Glomerular endothelial cell (primary cell): ENCODE results near the gene NAA50. TPM values are rescaled to one million over a fixed set of nuclear protein-coding genes. Genes with fewer than 3 reads are reported as not detected.
A peak's percentile ranks its signal among the peaks of the same experiment; 100 is the strongest.

Source experiments
- DNase-seq: peaks from one replicate; pipeline ENCODE4 v3.0.0-alpha.2; 2011; ENCODE audit warnings: low read depth, low spot score; ENCODE audit errors: extremely low read depth
- total RNA-seq: library from RNA; depleted of rRNA; stranded (reverse); fragments of >200 nt; gene quantifications from 2 replicates; pipeline ENCODE4 v1.2.3, GENCODE V29; 2015

Gene NAA50
- total RNA-seq, 1 donor from 2014 or later = 122 TPM

DNA sequence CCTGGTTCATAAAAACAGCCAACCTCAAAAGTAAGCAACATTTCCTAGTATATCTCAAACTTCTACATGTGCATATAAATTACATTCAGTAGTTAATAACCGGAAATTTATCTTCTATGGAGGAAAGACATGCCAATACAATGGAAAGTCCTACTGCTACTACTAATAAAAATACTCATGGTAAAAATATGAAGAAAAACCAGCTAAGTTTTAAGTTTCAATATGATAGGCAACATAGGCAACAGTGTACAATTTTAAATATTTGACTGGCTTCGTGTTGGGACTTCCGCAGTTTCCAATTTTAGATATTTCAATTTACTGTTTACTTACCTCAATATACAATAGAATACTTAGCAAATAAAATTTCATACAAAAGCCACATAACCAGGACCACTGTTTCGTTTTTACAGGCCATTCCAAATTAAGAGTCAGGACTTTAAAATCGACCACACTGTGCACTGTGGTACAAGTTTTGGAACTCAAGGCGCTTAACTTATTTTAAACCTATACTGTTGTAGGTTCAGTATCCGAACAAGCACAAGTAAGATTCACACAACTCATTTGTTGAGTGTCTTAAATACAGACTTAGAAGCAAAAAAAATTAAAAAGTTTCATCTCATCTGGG lies 2.9 kb downstream of the NAA50 start:
- DNase-seq = no peak

- DNase-seq = no peak
Measured at GRCh38 chr3:113741620-113742019, 4.4 kb downstream of the NAA50 start.

- no peak for DNase-seq
Measured at GRCh38 chr3:113741086-113741485, 5.0 kb downstream of the NAA50 start.

- no peak for DNase-seq
Measured at GRCh38 chr3:113736548-113737089, 9.4 kb downstream of the NAA50 start.

DNA sequence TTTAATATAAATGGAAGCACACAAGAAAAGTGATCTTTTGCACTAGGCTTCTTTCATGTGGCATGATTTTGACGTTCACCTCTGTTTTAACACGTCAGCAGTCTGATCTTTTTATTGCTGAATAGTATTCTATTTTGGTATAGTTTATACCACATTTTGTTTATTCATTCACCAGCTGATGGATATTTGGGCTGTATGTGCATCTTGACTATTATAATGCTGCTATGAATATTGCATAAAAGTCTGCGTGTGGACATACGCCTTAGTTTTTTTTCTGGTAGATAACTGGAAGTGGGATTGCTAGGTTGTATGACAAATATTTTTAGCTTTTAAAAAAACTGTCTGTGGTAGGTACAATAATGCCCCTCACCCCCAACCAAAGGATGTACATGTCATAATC lies 14.4 kb downstream of the NAA50 start:
- no peak for DNase-seq

- no peak for DNase-seq
Measured at GRCh38 chr3:113730550-113730949, 15.5 kb downstream of the NAA50 start.

DNA sequence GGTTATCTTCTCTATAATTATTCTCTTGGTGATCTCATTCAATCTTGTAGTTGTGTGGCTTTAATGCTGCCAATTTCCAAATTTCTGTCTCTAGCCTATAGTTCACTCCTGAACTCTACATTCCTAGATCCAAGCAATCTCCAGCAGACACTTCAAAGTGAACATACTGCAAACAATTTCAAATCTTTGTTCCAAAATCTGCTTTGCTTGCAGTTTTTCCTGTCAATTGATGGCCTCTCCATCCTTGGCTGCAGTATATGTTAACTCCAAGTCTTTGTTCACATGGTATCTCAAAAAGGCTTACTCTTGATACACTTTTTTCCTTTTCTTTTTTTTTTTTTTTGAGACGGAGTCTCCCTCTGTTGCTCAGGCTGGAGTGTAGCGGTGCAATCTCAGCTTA lies 17.4 kb downstream of the NAA50 start:
- no peak for DNase-seq

DNA sequence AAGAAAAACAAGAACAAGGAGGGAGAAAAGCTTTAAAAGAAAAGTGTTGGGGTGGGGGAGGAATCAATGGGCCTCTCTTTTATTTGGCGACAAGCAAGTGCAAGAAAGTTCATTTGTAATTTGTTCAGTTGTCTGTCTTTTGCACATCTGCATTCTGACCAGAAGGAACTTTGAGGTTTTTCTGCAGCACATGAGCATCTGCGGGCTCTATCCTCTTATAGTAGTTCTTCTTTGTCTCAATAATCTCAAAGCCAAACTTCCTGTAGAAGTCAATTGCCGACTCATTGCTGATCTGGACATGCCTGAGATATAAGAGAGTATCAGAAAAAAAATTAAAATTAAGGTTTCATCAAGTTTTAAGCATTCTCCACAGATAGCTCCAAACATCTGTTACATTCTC lies 24.4 kb downstream of the NAA50 start:
- DNase-seq = no peak

- no peak for DNase-seq
Measured at GRCh38 chr3:113719758-113720157, 26.3 kb downstream of the NAA50 start.

GRCh38 chr3:113719294-113719693 lies 26.8 kb downstream of the NAA50 start:
- DNase-seq = no peak

- no peak for DNase-seq
Measured at GRCh38 chr3:113717818-113718217, 28.2 kb downstream of the NAA50 start.

DNA sequence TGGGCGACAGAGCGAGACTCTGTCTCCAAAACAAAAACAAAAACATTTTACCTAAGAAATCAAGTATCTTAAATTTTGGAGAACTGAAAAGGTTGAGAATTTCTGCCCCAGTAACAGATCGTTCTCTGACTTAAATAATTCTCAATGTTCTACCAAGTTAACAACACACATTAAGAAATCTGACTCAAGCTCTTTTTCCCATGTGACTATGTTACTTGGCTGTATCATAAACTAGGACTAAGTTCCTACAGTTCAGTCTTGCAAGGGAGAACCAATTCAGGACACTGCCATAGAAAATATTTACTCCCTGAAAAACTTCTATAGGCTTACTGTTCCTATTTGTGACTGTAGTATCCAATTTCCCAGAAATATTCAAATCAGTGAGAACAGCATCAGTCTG lies 28.7 kb downstream of the NAA50 start:
- DNase-seq = no peak

GRCh38 chr3:113714702-113715101 lies 31.3 kb downstream of the NAA50 start:
- no peak for DNase-seq

DNA sequence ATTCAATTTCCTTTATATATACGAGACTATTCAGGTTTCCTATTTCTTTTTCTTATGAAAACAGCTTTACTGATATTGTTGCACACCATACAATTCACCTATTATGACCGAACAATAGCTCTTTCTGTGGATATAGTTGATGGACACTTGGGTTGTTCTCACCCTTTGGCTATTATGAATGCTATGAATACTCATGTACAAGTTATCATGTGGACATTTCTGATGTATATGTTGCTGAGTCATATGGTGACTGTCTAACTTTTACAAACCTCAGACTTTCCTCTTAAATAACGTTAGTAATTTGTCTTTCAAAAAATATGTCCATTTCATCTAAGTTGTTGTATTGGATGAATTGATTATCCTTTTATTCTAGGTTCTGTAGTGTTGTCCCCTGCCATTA lies 33.9 kb downstream of the NAA50 start:
- no peak for DNase-seq

GRCh38 chr3:113707835-113708234 lies 38.2 kb downstream of the NAA50 start:
- DNase-seq = no peak

DNA sequence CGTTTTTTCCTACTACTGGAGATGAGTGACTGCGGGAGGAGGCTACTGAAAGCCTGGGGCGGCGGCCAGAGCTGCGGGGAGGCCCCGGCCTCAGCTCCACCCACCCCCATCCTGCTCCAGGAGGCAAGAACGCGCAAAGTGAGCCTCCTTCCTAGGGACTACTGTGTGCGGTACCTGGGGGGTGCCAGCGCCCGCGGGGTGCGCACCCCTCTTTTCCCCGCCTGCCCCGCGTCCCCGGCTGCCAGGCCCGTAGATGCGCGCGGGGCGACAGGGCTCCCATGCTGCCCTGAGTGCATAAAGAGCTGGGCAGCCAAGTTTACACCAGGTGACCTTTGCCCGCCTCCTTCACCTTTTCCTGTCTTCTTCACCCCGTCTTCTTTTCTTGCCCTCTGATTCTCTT lies 47.1 kb downstream of the NAA50 start:
- DNase-seq = no peak

GRCh38 chr3:113698213-113698742 lies 47.8 kb downstream of the NAA50 start:
- no peak for DNase-seq

GRCh38 chr3:113697500-113698090 lies 48.5 kb downstream of the NAA50 start:
- no peak for DNase-seq

DNA sequence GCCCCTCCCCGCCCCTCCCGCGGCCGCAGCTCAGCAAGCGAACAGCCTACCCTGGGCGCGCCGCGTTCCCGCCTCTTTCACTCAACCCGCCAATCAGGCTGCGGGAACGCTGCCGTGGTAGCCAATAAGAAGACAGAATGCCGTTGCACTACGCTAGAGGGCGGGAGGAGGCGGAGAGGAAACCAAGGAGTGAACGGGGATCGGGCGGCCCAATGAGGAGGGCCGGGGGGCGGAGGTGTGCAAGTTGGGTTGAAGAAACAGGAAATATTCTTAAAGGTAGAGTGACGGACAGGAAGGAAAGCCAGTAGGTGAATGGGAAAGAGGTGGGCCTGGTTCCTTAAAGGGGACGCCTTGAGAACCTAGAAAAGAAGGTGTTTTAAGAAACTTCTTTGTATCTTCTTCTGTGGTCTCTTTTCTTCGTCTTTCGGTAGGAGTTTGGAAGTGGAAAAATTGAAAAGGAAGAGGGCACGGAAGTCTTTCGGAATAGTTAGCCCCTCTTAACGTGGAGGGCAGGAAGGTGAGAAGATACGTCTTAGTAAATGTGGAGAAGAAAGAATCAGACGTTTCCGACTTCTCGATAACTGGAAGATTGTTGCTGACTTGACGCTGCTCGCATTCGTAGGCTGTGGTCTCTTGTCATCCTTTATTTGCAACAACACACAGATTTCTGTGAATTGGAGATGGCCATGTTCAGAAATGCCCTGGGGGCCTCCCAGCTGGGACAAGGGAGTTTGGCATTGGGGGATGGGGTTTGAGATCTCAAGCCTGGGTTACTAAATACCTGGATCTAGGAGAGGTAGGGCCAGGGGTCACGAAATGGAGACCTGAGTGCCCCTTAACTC lies 49.2 kb downstream of the NAA50 start:
- peak; percentile 85 for DNase-seq

- no peak for DNase-seq
Measured at GRCh38 chr3:113695786-113696645, 50.0 kb downstream of the NAA50 start, which contains the start of gene USF3. Gene USF3, minus strand, starts transcription at chr3:113696642. Its CDS starts 21,764 bp downstream, at chr3:113674878.
